LNCaP clone FGC (cell line): ENCODE data around the gene AKAP1.

Source experiments
- DNase-seq: peaks from one replicate; pipeline ENCODE4 v3.0.0-alpha.2; 2011; ENCODE audit warnings: low read depth
- H3K4me3 ChIP-seq: 2 replicates; pipeline ENCODE4 v1.5.1; 2011; ENCODE audit warnings: mild to moderate bottlenecking, low read depth, low read length, control low read depth
- CTCF ChIP-seq: IDR thresholded peaks from 2 replicates; pipeline ENCODE4 v1.5.1; 2012; ENCODE audit warnings: mild to moderate bottlenecking; ENCODE audit not compliant: control insufficient read depth, insufficient read depth; ENCODE audit errors: extremely low read depth

AKAP1 gene

GRCh38 chr17:57044976-57045867 is 39.8 kb upstream of the AKAP1 start:
- TF ChIP-seq CTCF: no peak
- no peak for DNase-seq
- no peak overlapping the region for H3K4me3 ChIP-seq

- no peak for TF ChIP-seq CTCF
- no peak for DNase-seq
- no peak overlapping the region for H3K4me3 ChIP-seq
Measured at GRCh38 chr17:57045868-57046704, 39.0 kb upstream of the AKAP1 start.

- no peak for TF ChIP-seq CTCF
- H3K4me3 ChIP-seq: no peak overlapping the region
- DNase-seq: no peak
Measured at GRCh38 chr17:57046749-57047148, 38.3 kb upstream of the AKAP1 start.

GRCh38 chr17:57048096-57048495 is 37.0 kb upstream of the AKAP1 start:
- DNase-seq: no peak
- no peak for TF ChIP-seq CTCF
- no peak overlapping the region for H3K4me3 ChIP-seq

GRCh38 chr17:57050306-57050705 is 34.7 kb upstream of the AKAP1 start:
- H3K4me3 ChIP-seq: no peak overlapping the region
- no peak for TF ChIP-seq CTCF
- no peak for DNase-seq

GRCh38 chr17:57051886-57052361 is 33.1 kb upstream of the AKAP1 start:
- no peak overlapping the region for H3K4me3 ChIP-seq
- TF ChIP-seq CTCF: no peak
- no peak for DNase-seq
